Colonic mucosa (tissue), 4 donors: ENCODE results near the gene SLC38A3. TPM values are rescaled to one million over a fixed set of nuclear protein-coding genes. Genes with fewer than 3 reads are reported as not detected.
"Not testable (repeated sequence)": the region's sequence is repeated elsewhere in the genome, so short reads cannot be mapped to it uniquely, and the experiment has no call there.

Source experiments
- DNase-seq: peaks from one replicate; pipeline ENCODE4 v3.0.0-alpha.2; 2020
- H3K27ac ChIP-seq: fragments of 200-600 bp; one replicate; pipeline ENCODE4 v1.8.0; 2021
- H3K27me3 ChIP-seq: fragments of 200-600 bp; one replicate; pipeline ENCODE4 v1.8.0; 2021
- H3K36me3 ChIP-seq: fragments of 200-600 bp; one replicate; pipeline ENCODE4 v1.8.0; 2021
- H3K4me1 ChIP-seq: fragments of 200-600 bp; one replicate; pipeline ENCODE4 v1.8.0; 2021; ENCODE audit warnings: mild to moderate bottlenecking
- H3K4me3 ChIP-seq: fragments of 200-600 bp; one replicate; pipeline ENCODE4 v1.8.0; 2021
- H3K9ac ChIP-seq, 2 donors: one replicate each; pipeline ENCODE4 v1.7.0; 2013; ENCODE audit warnings: control low read depth in 2 of 2, low read depth in 2 of 2, low read length in 2 of 2
- H3K9me3 ChIP-seq: fragments of 200-600 bp; one replicate; pipeline ENCODE4 v1.8.0; 2021
- CTCF ChIP-seq: fragments of 200-600 bp; IDR thresholded peaks from one replicate; pipeline ENCODE4 v1.8.0; 2022; ENCODE audit warnings: antibody characterized with exemption, mild to moderate bottlenecking
- intact Hi-C: fragments of 100-400 bp; cut with DNase I; formaldehyde crosslinking; loops from one replicate; pipeline ENCODE4 v1.14.1; 2022
- total RNA-seq, 2 donors: library from RNA; stranded (reverse); fragmentation: NEBNext Ultra II Directional in 1 of 2; extraction: Animal tissue kit (Norgen Biotek cat#: 25700) in 1 of 2; gene quantifications; one replicate each; pipeline ENCODE4 v1.2.1, GENCODE V29; 2021
- donor health status: healthy.
- donor health status: DM: no; HTN: no; CAD: no.
- donor health status: DM: no; HTN: no; CAD: no.

SLC38A3 gene
- total RNA-seq, 2 donors from 2014 or later, result 0.24 to 0.40 TPM

GRCh38 chr3:50210510-50211367 is 5.7 kb downstream of the SLC38A3 start:
- H3K9me3 ChIP-seq, result no peaks in the 10 kb centered on the region
- H3K27ac ChIP-seq, result no peak overlapping the region
- H3K9ac ChIP-seq, result no peak overlapping the region
- DNase-seq, result peak; percentile 41
- intact Hi-C loops, result no loop called here
- no peaks in the 10 kb centered on the region for H3K36me3 ChIP-seq
- peaks cover 10% of the 10 kb centered on the region for H3K27me3 ChIP-seq
- no peak overlapping the region for H3K4me3 ChIP-seq
- no peak for TF ChIP-seq CTCF
- no peaks in the 10 kb centered on the region for H3K4me1 ChIP-seq

GRCh38 chr3:50211368-50211717 is 6.3 kb downstream of the SLC38A3 start:
- H3K27ac ChIP-seq, H3K27me3 ChIP-seq, DNase-seq, H3K9ac ChIP-seq, H3K4me3 ChIP-seq, H3K36me3 ChIP-seq, H3K9me3 ChIP-seq, H3K4me1 ChIP-seq, intact Hi-C loops: not testable (repeated sequence)

GRCh38 chr3:50211930-50212329 is 6.9 kb downstream of the SLC38A3 start:
- Histone ChIP-seq H3K36me3 (no peaks in the 10 kb centered on the region), H3K4me1 (no peaks in the 10 kb centered on the region), H3K4me3 (no peak overlapping the region), H3K9me3 (no peaks in the 10 kb centered on the region), H3K9ac (no peak overlapping the region), H3K27me3 (no peaks in the 10 kb centered on the region), H3K27ac (no peak overlapping the region)
- TF ChIP-seq CTCF, result no peak
- DNase-seq, result no peak
- intact Hi-C loops, result no loop called here

DNA sequence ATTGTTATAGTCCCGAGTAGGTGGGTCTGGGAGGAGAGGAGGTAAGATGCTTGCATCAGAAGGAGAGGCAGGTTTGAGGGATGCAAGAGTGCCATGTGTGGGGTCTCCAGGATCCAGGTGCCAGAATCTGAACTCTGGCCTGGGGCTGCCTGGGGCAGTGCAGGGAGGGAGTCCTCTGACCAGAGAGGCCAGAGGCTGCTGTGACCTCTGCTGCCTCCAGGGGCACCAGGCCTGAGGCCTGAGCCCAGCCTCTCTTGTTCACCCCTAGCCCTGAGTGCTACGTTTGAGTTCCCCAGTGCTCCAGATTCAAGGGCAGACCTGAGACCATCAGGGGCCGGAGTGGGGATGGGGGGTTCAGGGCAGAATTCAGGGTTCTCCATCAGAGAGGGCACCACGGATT is 7.4 kb downstream of the SLC38A3 start:
- Histone ChIP-seq H3K27ac (no peak overlapping the region), H3K27me3 (no peaks in the 10 kb centered on the region), H3K4me3 (no peak overlapping the region), H3K36me3 (no peaks in the 10 kb centered on the region), H3K4me1 (no peaks in the 10 kb centered on the region), H3K9ac (no peak overlapping the region), H3K9me3 (no peaks in the 10 kb centered on the region)
- no peak for TF ChIP-seq CTCF
- DNase-seq, result no peak
- intact Hi-C loops, result no loop called here

DNA sequence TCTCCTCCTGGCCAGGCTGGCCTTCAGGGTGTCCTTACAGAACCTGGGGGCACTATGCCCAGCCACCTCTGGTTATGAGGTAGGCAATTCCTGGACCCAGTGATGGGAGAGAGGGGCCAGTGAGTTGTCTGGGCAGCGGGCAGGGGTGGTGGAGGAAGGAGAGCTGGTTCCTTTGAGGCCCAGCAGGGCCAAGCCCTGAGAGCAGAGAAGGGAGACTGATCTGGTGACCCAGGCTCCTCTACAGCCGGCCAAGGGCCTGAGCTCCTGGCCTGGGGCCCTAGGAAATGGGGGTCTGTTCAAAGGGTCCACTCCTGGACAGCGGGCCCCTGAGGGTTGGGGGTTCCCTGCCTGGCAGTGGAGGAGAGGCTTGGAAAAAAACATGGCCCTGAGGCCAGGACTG is 7.9 kb downstream of the SLC38A3 start:
- no peak overlapping the region for H3K9ac ChIP-seq
- no peak overlapping the region for H3K4me3 ChIP-seq
- intact Hi-C loops, result no loop called here
- H3K27ac ChIP-seq, result no peak overlapping the region
- no peaks in the 10 kb centered on the region for H3K4me1 ChIP-seq
- no peak for DNase-seq
- no peaks in the 10 kb centered on the region for H3K27me3 ChIP-seq
- H3K9me3 ChIP-seq, result no peaks in the 10 kb centered on the region
- no peaks in the 10 kb centered on the region for H3K36me3 ChIP-seq
- no peak for TF ChIP-seq CTCF

GRCh38 chr3:50213373-50213772 is 8.3 kb downstream of the SLC38A3 start:
- no peak for TF ChIP-seq CTCF
- no peaks in the 10 kb centered on the region for H3K9me3 ChIP-seq
- H3K9ac ChIP-seq, result no peak overlapping the region
- H3K27me3 ChIP-seq, result no peaks in the 10 kb centered on the region
- intact Hi-C loops, result no loop called here
- no peak overlapping the region for H3K27ac ChIP-seq
- no peak overlapping the region for H3K4me3 ChIP-seq
- no peaks in the 10 kb centered on the region for H3K36me3 ChIP-seq
- DNase-seq, result no peak
- no peaks in the 10 kb centered on the region for H3K4me1 ChIP-seq
